Natural killer cell (primary cell): ENCODE measurements around the gene STXBP6. TPM values are rescaled to one million over a fixed set of nuclear protein-coding genes. Genes with fewer than 3 reads are reported as not detected.

Source experiments
- ATAC-seq, 3 donors: fragments of 150-1000 bp in 2 of 3; fragments of 200-7000 bp in 1 of 3; cut with Tn5 transposase; 1 replicate in 1 of 3; 2 replicates in 2 of 3; pipeline ENCODE4 v1.10.0; 2021; ENCODE audit warnings: mild to moderate bottlenecking in 2 of 3, moderate library complexity in 2 of 3
- DNase-seq, 2 donors: peaks; one replicate each; pipeline versions ENCODE4 v3.0.0 to v3.0.0-alpha.2; 2013 to 2021; ENCODE audit warnings: mixed read lengths in 1 of 2
- H3K27ac ChIP-seq: one replicate; pipeline ENCODE4 v1.5.1; 2013; ENCODE audit warnings: mild to moderate bottlenecking, low read length
- H3K27me3 ChIP-seq: one replicate; pipeline ENCODE4 v1.6.1; 2013; ENCODE audit warnings: low read length; ENCODE audit not compliant: control insufficient read depth, insufficient read depth
- H3K36me3 ChIP-seq: one replicate; pipeline ENCODE4 v1.6.1; 2013; ENCODE audit warnings: low read length; ENCODE audit not compliant: control insufficient read depth, insufficient read depth
- H3K4me1 ChIP-seq: one replicate; pipeline ENCODE4 v1.6.1; 2013; ENCODE audit warnings: low read length; ENCODE audit not compliant: control insufficient read depth, insufficient read depth
- H3K4me3 ChIP-seq: one replicate; pipeline ENCODE4 v1.5.1; 2013; ENCODE audit warnings: low read length
- H3K9me3 ChIP-seq: one replicate; pipeline ENCODE4 v1.6.1; 2013; ENCODE audit warnings: low read length; ENCODE audit not compliant: control insufficient read depth, insufficient read depth
- H3K27ac Mint-ChIP-seq, 2 donors: one replicate each; pipeline ENCODE4 v1.8.0; 2022; ENCODE audit warnings: mild to moderate bottlenecking in 2 of 2, mixed read lengths in 2 of 2, moderate library complexity in 1 of 2
- H3K27me3 Mint-ChIP-seq, 2 donors: one replicate each; pipeline ENCODE4 v1.8.0; 2022; ENCODE audit warnings: low read depth in 2 of 2, mixed read lengths in 2 of 2
- H3K36me3 Mint-ChIP-seq: one replicate; pipeline ENCODE4 v1.8.0; 2022; ENCODE audit warnings: mixed read lengths
- H3K4me1 Mint-ChIP-seq, 2 donors: one replicate each; pipeline ENCODE4 v1.8.0; 2022; ENCODE audit warnings: mixed read lengths in 2 of 2
- H3K4me3 Mint-ChIP-seq: one replicate; pipeline ENCODE4 v1.8.0; 2022; ENCODE audit warnings: mild to moderate bottlenecking, moderate library complexity, mixed read lengths
- H3K9me3 Mint-ChIP-seq, 2 donors: one replicate each; pipeline ENCODE4 v1.8.0; 2022; ENCODE audit warnings: mixed read lengths in 2 of 2
- WGBS: methylation state at CpG from one replicate; pipeline ENCODE4 v1.1.7; 2013; ENCODE audit warnings: missing lambda C conversion rate; ENCODE audit not compliant: insufficient coverage; 5-methylcytosine and 5-hydroxymethylcytosine counted together
- intact Hi-C: fragments of 100-400 bp; cut with micrococcal nuclease; formaldehyde crosslinking; loops from one replicate; pipeline ENCODE4 v1.14.2; 2022
- total RNA-seq, 4 donors: library from RNA; stranded (reverse); fragments of 120-200 nt in 1 of 4; gene quantifications; one replicate each; pipeline versions ENCODE4 v1.2.3 to v1.2.4, GENCODE V29; 2013 to 2022
- TF ChIP-seq, protein P1 (sequence below): fragments of 200-600 bp; IDR thresholded peaks from one replicate; pipeline ENCODE4 v1.8.0; 2022; ENCODE audit warnings: antibody characterized with exemption

The STXBP6 gene
- total RNA-seq, 3 donors from 2014 or later (not counting 1 experiment from before 2014, with no cell fraction given), result 0.20 TPM; not detected in 2

DNA sequence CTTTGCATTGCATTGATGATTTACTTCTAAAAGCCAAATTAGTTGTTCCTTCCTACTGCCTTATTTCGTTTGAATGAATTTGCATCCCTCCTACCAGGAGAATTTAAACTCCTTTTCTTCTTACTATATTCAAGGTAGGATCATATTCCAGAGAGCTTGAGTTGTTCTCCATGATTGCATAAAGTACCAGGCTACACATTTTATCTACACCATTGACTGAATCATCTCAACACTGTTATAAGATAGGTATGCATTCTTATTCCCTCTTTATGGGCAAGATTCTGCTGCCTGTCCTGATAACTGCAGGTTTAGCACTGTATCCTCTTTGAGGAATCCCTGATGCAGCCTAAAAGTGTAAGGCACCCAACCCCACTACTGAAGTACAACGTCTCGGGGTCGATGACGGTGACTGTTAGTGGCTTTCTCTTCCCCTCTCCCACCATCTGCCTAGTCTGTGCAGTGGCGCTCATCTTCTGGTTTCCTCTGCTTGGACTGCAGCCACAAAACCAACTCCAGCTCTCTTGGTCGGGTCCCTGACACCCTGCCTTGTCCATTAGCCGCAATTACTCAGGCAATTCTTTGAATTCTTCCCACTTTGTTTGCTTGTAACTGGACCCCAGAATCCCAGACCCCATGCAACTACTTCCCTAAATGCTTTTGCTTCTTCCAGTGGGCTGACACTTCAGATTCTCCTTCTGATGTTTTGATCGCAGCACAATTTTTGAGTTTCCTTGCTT lies 44.4 kb upstream of the STXBP6 start:
- Mint-ChIP-seq H3K4me1 (peaks cover 0 to 5% of the 10 kb centered on the region in 2 donors), H3K27ac (no peak overlapping the region), H3K4me3 (no peak overlapping the region), H3K36me3 (no peaks in the 10 kb centered on the region), H3K27me3 (peaks cover 43 to 77% of the 10 kb centered on the region in 2 donors), H3K9me3 (no peaks in the 10 kb centered on the region)
- intact Hi-C loops, result no loop called here
- H3K9me3 ChIP-seq, result no peaks in the 10 kb centered on the region
- no peak overlapping the region for H3K4me3 ChIP-seq
- no peaks in the 10 kb centered on the region for H3K36me3 ChIP-seq
- 43% methylated on average over 9 of the region's 9 CpGs for WGBS
- ATAC-seq (no peak), DNase-seq (no peak)
- no peak overlapping the region for H3K27ac ChIP-seq
- H3K4me1 ChIP-seq, result no peaks in the 10 kb centered on the region
- TF ChIP-seq, protein P1, sequence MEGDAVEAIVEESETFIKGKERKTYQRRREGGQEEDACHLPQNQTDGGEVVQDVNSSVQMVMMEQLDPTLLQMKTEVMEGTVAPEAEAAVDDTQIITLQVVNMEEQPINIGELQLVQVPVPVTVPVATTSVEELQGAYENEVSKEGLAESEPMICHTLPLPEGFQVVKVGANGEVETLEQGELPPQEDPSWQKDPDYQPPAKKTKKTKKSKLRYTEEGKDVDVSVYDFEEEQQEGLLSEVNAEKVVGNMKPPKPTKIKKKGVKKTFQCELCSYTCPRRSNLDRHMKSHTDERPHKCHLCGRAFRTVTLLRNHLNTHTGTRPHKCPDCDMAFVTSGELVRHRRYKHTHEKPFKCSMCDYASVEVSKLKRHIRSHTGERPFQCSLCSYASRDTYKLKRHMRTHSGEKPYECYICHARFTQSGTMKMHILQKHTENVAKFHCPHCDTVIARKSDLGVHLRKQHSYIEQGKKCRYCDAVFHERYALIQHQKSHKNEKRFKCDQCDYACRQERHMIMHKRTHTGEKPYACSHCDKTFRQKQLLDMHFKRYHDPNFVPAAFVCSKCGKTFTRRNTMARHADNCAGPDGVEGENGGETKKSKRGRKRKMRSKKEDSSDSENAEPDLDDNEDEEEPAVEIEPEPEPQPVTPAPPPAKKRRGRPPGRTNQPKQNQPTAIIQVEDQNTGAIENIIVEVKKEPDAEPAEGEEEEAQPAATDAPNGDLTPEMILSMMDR, result no peak
- H3K27me3 ChIP-seq, result no peaks in the 10 kb centered on the region

DNA sequence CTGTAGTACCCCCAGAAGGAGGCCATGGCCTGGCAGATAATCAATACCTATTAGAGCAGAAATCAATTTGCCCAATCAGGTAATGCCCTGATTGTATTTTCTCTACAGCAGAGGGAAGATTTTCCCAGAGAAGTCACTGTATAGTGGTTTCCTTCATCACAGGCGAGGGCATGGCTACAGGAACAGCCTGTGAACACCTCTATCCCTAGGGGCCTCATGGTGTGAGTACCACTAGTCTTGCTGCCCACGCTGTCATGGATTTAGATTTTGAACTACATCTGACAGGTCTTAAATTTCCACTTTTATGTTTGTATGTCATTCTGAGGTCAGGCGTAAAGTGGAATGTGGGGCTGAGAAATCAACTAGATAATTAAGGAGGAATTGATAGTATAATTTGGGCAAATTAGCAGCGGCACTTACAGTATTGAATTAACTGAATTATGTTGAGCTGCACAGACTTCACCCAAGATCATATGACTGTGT lies 42.4 kb upstream of the STXBP6 start:
- no peak for DNase-seq
- H3K36me3 Mint-ChIP-seq, result no peaks in the 10 kb centered on the region
- no peak for ATAC-seq
- no peak overlapping the region for H3K27ac ChIP-seq
- H3K4me1 Mint-ChIP-seq, result peaks cover 0 to 5% of the 10 kb centered on the region in 2 donors
- no peak overlapping the region for H3K4me3 Mint-ChIP-seq
- TF ChIP-seq, protein P1, result no peak
- intact Hi-C loops, result no loop called here
- no peaks in the 10 kb centered on the region for H3K9me3 Mint-ChIP-seq
- H3K4me1 ChIP-seq, result no peaks in the 10 kb centered on the region
- no peak overlapping the region for H3K4me3 ChIP-seq
- H3K27me3 ChIP-seq, result no peaks in the 10 kb centered on the region
- no peaks in the 10 kb centered on the region for H3K36me3 ChIP-seq
- WGBS, result 88% methylated on average over 4 of the region's 4 CpGs
- H3K27ac Mint-ChIP-seq, result no peak overlapping the region
- H3K27me3 Mint-ChIP-seq, result peaks cover 36 to 73% of the 10 kb centered on the region in 2 donors
- H3K9me3 ChIP-seq, result no peaks in the 10 kb centered on the region

DNA sequence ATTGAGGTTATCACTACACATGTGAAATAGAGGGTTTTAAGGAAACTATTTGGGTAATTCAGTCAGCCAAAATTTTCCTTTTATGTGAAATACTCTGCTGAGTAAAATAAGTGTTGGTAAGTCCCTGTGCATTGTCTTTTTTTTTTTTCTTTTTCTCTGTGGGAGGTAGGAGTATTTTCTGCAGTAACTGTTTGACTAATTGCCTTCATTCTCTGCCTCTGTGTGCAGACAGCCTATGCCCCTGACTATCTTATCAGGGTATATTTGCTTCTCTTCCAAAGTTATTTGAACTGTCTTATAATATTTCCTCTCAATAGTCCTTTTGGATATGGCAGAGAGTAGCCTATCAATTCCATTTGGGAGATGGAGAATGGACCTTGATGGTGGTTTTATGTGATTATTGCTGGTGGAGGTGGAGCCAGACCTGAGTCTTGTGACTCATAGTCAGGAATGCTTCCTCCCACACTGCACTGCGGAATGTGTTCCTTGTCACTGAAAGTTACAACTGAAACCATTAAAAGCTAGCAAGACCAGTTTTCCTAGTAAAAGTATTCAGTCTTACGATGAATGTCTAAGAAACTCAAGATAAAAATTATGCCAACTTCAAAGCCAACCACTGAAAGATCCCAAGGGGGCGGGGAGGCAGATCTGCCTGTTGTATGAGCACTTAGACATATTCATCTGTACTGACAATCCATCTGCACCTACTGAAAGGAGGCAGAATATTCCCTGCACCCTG lies 40.9 kb upstream of the STXBP6 start:
- H3K27me3 Mint-ChIP-seq, result peaks cover 38 to 81% of the 10 kb centered on the region in 2 donors

More for the DNA sequence above, 40.9 kb upstream of the STXBP6 start:
- H3K27ac Mint-ChIP-seq, result no peak overlapping the region
- H3K36me3 Mint-ChIP-seq, result no peaks in the 10 kb centered on the region
- DNase-seq, result no peak
- Histone ChIP-seq H3K4me1 (no peaks in the 10 kb centered on the region), H3K36me3 (no peaks in the 10 kb centered on the region), H3K9me3 (no peaks in the 10 kb centered on the region), H3K4me3 (no peak overlapping the region), H3K27ac (no peak overlapping the region), H3K27me3 (no peaks in the 10 kb centered on the region)
- intact Hi-C loops, result no loop called here
- WGBS, result 82% methylated on average over 3 of the region's 3 CpGs
- no peaks in the 10 kb centered on the region for H3K9me3 Mint-ChIP-seq
- H3K4me1 Mint-ChIP-seq, result peaks cover 0 to 4% of the 10 kb centered on the region in 2 donors
- TF ChIP-seq, protein P1, result no peak
- H3K4me3 Mint-ChIP-seq, result no peak overlapping the region
- ATAC-seq, result no peak
